Lower lobe of right lung (tissue), 2 donors: ENCODE data around the gene ITPR1. TPM values are rescaled to one million over a fixed set of nuclear protein-coding genes. Genes with fewer than 3 reads are reported as not detected.

Source experiments
- ATAC-seq, 2 donors: fragments of 200-7000 bp; cut with Tn5 transposase; one replicate each; pipeline ENCODE4 v1.9.1; 2020 to 2022; ENCODE audit warnings: mild to moderate bottlenecking in 2 of 2, moderate library complexity in 2 of 2
- DNase-seq: peaks from one replicate; pipeline ENCODE4 v3.0.0-alpha.2; 2020
- H3K27ac ChIP-seq: fragments of 200-600 bp; one replicate; pipeline ENCODE4 v1.8.0; 2022
- H3K27me3 ChIP-seq: fragments of 200-600 bp; one replicate; pipeline ENCODE4 v1.8.0; 2022; ENCODE audit warnings: low read depth
- H3K36me3 ChIP-seq: fragments of 200-600 bp; one replicate; pipeline ENCODE4 v1.8.0; 2022; ENCODE audit warnings: mild to moderate bottlenecking
- H3K4me1 ChIP-seq: fragments of 200-600 bp; one replicate; pipeline ENCODE4 v1.8.0; 2022
- H3K4me3 ChIP-seq: fragments of 200-600 bp; one replicate; pipeline ENCODE4 v1.8.0; 2022; ENCODE audit warnings: mild to moderate bottlenecking
- H3K9me3 ChIP-seq: fragments of 200-600 bp; one replicate; pipeline ENCODE4 v1.8.0; 2022
- intact Hi-C: fragments of 100-400 bp; cut with DNase I; formaldehyde crosslinking; loops from one replicate; pipeline ENCODE4 v1.11.0; 2022
- total RNA-seq: library from RNA; stranded (reverse); fragmentation: NEBNext Ultra II Directional; extraction: Animal tissue kit (Norgen Biotek cat#: 25700); gene quantifications from one replicate; pipeline ENCODE4 v1.2.1, GENCODE V29; 2021
- TF ChIP-seq, protein P1 (sequence below): fragments of 200-600 bp; IDR thresholded peaks from one replicate; pipeline ENCODE4 v1.8.0; 2022; ENCODE audit warnings: antibody characterized with exemption, mild to moderate bottlenecking
- donor health status: DM: no; HTN: yes; CAD: no; lungs with severe emphysema.

ITPR1 gene
- total RNA-seq, 1 donor from 2014 or later: 69.1 TPM

DNA sequence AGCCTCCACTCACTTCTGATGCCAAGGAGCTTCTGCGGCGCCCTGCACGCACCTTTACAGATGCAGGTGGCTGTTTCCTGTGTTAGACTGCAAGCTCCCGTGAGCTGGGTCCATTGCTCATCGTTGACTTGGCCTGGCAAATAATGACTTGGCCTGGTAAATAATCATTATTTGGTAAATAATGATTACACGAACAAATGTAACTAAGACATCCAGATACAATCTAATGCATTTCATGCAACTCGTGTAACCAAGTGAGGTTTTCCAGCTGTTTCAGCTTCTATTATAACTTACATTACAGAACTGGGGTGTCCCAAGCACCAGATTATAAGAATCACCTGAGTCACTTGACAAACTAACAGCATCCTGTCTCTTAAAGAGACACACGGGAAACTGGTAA lies 394.0 kb downstream of the ITPR1 start:
- DNase-seq (no peak), ATAC-seq (no peak)
- intact Hi-C loops: no loop called here
- Histone ChIP-seq H3K36me3 (no peaks in the 10 kb centered on the region), H3K4me1 (peaks cover 19% of the 10 kb centered on the region), H3K27me3 (no peaks in the 10 kb centered on the region), H3K4me3 (no peak overlapping the region), H3K27ac (no peak overlapping the region), H3K9me3 (no peaks in the 10 kb centered on the region)
- TF ChIP-seq, protein P1, sequence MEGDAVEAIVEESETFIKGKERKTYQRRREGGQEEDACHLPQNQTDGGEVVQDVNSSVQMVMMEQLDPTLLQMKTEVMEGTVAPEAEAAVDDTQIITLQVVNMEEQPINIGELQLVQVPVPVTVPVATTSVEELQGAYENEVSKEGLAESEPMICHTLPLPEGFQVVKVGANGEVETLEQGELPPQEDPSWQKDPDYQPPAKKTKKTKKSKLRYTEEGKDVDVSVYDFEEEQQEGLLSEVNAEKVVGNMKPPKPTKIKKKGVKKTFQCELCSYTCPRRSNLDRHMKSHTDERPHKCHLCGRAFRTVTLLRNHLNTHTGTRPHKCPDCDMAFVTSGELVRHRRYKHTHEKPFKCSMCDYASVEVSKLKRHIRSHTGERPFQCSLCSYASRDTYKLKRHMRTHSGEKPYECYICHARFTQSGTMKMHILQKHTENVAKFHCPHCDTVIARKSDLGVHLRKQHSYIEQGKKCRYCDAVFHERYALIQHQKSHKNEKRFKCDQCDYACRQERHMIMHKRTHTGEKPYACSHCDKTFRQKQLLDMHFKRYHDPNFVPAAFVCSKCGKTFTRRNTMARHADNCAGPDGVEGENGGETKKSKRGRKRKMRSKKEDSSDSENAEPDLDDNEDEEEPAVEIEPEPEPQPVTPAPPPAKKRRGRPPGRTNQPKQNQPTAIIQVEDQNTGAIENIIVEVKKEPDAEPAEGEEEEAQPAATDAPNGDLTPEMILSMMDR: no peak

DNA sequence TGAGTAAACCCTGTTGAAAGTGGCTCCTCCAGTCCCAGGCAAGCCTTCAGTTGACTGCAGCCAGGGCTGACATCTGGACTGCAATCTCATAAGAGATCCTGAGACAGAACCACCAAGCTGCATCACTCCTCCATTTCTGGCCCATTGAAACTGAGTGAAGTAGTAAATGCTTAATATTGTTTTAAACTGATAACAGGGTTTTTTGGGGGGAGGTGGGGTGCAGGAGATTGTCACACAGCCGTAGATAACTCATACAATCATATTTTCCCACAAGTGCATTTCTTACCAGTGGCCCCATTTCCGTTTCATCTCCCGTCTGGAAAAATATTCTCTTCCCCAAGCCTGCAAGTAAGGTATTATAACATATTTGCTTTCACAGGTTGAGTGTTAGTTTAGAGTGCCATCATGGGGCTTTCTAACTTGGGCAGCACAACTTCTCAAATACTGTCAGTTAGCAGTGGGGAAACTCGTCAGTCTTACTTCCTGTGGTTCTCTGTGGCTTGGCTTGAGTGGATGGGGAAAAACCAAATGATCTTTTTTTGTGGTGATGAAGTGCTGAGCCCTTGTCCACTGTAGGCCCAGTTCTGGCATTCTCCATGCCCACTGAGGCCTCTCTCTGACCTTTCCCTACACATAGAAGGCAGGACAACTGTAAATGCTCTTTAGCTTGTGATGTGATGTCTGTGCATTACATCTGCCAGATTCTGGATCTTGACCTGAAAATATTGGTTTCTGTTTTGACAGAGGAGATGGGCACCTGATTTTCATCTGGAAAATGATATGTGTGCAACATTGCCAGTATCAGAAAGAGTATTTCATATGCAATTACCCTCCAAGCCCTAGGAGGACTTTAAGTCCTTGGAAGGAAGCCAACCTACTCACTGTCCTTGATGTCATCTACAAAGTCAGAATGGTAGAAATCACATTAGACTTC lies 396.0 kb downstream of the ITPR1 start:
- Histone ChIP-seq H3K27ac (peak overlapping the region; percentile 8), H3K36me3 (no peaks in the 10 kb centered on the region), H3K9me3 (no peaks in the 10 kb centered on the region), H3K27me3 (no peaks in the 10 kb centered on the region), H3K4me1 (peaks cover 19% of the 10 kb centered on the region), H3K4me3 (no peak overlapping the region)
- TF ChIP-seq, protein P1: no peak
- DNase-seq (no peak), ATAC-seq (peak; percentile 66 to 69)
- intact Hi-C loops: no loop called here

DNA sequence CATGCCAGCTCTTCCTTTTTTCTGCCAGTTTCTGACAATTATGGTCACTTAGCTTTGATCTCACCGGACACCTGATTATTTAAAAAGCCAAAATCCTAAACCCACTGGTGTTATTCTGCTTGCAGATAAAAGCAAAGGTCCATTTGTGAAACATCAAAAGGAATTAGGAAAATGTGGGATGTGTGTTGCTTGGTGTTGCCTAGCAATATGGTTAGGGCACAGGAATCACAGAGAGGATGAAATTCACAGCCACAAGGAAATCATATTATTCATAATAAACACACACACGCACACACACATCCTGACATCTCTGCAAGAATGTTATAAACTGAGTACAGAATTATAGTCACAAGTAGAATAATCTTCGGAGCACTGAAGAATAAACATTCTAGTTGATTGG lies 396.7 kb downstream of the ITPR1 start:
- TF ChIP-seq, protein P1: no peak
- ATAC-seq (peak in 1 of 2 donors; percentile 12), DNase-seq (no peak)

DNA sequence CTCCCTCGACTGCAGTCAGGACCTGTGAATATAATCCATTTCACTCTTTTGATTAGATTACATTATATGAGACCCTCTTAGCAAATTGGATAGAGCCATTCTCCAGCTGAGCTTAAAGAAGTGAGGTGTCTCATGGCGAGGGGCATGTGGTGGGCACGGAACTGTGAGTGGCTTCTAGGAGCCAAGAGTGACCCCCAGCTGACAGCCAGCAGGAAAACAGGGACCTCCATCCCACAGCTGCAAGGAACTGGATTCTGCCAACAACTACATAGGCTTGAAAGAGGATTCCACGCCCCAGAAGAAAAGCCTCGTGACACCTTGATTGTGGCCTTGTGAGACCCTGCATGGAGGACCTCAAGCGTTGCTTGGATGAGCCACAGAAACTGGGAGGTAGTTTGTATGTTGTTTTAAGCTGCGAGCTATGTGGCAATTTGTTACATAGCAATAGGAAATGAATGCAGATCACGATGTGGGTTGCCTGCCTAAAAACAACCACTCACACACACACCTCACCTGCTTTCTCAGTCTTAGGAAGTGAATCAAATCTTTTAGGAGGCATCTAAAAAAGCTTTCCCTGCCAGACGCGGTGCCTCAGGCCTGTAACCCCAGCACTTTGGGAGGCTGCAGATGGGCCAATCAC lies 401.9 kb downstream of the ITPR1 start:
- intact Hi-C loops: no loop called here
- ATAC-seq (no peak), DNase-seq (no peak)
- Histone ChIP-seq H3K27ac (no peak overlapping the region), H3K27me3 (no peaks in the 10 kb centered on the region), H3K4me1 (peaks cover 13% of the 10 kb centered on the region), H3K4me3 (no peak overlapping the region), H3K9me3 (no peaks in the 10 kb centered on the region), H3K36me3 (no peaks in the 10 kb centered on the region)
- TF ChIP-seq, protein P1: no peak

More for the DNA sequence above, 396.7 kb downstream of the ITPR1 start:
- no peaks in the 10 kb centered on the region for H3K9me3 ChIP-seq
- H3K4me3 ChIP-seq: no peak overlapping the region
- intact Hi-C loops: no loop called here
- no peaks in the 10 kb centered on the region for H3K27me3 ChIP-seq
- H3K4me1 ChIP-seq: peaks cover 19% of the 10 kb centered on the region
- H3K27ac ChIP-seq: no peak overlapping the region
- H3K36me3 ChIP-seq: no peaks in the 10 kb centered on the region

DNA sequence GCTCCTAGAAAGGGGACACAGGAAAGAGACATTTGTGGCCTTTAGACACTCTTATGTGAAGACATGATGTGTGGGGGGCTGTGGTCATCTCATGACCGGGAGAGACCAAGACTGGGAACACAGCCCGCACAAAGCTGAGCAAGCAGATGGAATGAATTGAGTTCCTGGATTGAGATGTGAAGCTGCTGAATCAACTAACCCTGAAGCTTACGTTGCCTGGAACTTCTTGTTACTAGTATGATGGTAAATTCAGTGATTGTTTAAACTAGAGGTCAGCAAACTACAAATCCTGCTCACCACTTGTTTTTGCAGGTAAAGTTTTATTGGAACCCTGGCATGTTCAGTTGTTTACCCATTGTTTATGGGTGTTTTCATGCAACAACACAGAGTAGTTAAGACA lies 402.7 kb downstream of the ITPR1 start:
- peaks cover 10% of the 10 kb centered on the region for H3K4me1 ChIP-seq
- no peak overlapping the region for H3K27ac ChIP-seq
- ATAC-seq (no peak), DNase-seq (no peak)
- no peaks in the 10 kb centered on the region for H3K9me3 ChIP-seq
- TF ChIP-seq, protein P1: no peak
- no peak overlapping the region for H3K4me3 ChIP-seq
- H3K36me3 ChIP-seq: no peaks in the 10 kb centered on the region
- intact Hi-C loops: no loop called here
- H3K27me3 ChIP-seq: no peaks in the 10 kb centered on the region

Other genes with a start within 250 kb of the ITPR1 start
- 14.1 TPM for gene SETMAR, start 190.0 kb upstream of the ITPR1 start, total RNA-seq
- gene SUMF1, start 26.1 kb upstream of the ITPR1 start, total RNA-seq: 35.4 TPM